GM19324 (cell line): ENCODE measurements around the gene DNAJB13.

Experiments
- ATAC-seq: cut with Tn5 transposase; IDR thresholded peaks from one replicate; pipeline ENCODE4 v1.9.1; 2021; ENCODE audit warnings: mild to moderate bottlenecking, moderate library complexity; ENCODE audit not compliant: unreplicated experiment, low FRiP score

Gene DNAJB13

GRCh38 chr11:73998846-73999575, 48.2 kb downstream of the DNAJB13 start:
- no peak for ATAC-seq

- no peak for ATAC-seq
Measured at GRCh38 chr11:73999581-74000306, 48.9 kb downstream of the DNAJB13 start.

GRCh38 chr11:74000307-74001133, 49.7 kb downstream of the DNAJB13 start:
- no peak for ATAC-seq

GRCh38 chr11:74001822-74002286, 51.0 kb downstream of the DNAJB13 start:
- ATAC-seq: no peak

- no peak for ATAC-seq
Measured at GRCh38 chr11:74002832-74003231, 52.0 kb downstream of the DNAJB13 start.

GRCh38 chr11:74004046-74004695, 53.3 kb downstream of the DNAJB13 start:
- no peak for ATAC-seq

- no peak for ATAC-seq
Measured at GRCh38 chr11:74004759-74005615, 54.2 kb downstream of the DNAJB13 start.

- ATAC-seq: no peak
Measured at GRCh38 chr11:74005721-74006517, 55.1 kb downstream of the DNAJB13 start.

- no peak for ATAC-seq
Measured at GRCh38 chr11:74006743-74007304, 56.0 kb downstream of the DNAJB13 start.

GRCh38 chr11:74007691-74008372, 57.0 kb downstream of the DNAJB13 start:
- ATAC-seq: no peak

- ATAC-seq: no peak
Measured at GRCh38 chr11:74008373-74009229, 57.8 kb downstream of the DNAJB13 start, which contains the start of gene UCP3. TSS of gene UCP3 (minus strand) at chr11:74009085. CDS start at chr11:74007042, 2,043 bp downstream.

- no peak for ATAC-seq
Measured at GRCh38 chr11:74009230-74009547, 58.4 kb downstream of the DNAJB13 start.

- ATAC-seq: no peak
Measured at GRCh38 chr11:74009675-74010305, 59.0 kb downstream of the DNAJB13 start.

- ATAC-seq: no peak
Measured at GRCh38 chr11:74010306-74011300, 59.8 kb downstream of the DNAJB13 start.

- peak; percentile 50 for ATAC-seq
Measured at GRCh38 chr11:74011360-74012073, 60.7 kb downstream of the DNAJB13 start.
